ENCODE data around the gene ARMCX4. TPM values are rescaled to one million over a fixed set of nuclear protein-coding genes. Genes with fewer than 3 reads are reported as not detected.
"Not testable (repeated sequence)": the region's sequence is repeated elsewhere in the genome, so short reads cannot be mapped to it uniquely, and the experiment has no call there.

ARMCX4 gene
- 23.7 TPM for total RNA-seq

GRCh38 chrX:101485212-101485949 is at the start of gene ARMCX4:
ARMCX4 (plus strand) TSS chrX:101485456; CDS start chrX:101488590, 3,134 bp downstream.
- DNase-seq, result peak; percentile 83

DNA sequence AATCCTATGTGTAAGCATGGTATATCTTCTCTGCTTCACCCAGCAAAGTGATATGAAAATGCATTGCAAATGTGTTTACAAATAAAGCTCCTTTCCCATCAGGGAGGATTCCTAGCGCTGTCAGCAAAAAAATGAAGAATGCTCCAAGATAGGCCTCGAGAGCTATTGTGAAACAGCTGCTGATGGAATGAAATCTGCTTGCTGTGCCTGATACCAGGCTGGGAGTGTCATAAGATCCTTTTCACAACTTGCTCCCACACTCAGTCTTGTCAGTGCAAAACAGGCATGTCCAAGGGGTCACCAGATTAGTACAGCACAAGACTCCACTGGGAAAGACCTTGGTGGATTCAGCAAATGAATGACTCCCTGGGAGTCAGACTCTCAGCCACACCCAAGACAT is 43.2 kb upstream of the ARMCX4 start:
- no peak for DNase-seq

- no peak for DNase-seq
These were observed 36.0 kb upstream of the ARMCX4 start for GRCh38 chrX:101449279-101449678.

GRCh38 chrX:101450085-101450484 is 35.2 kb upstream of the ARMCX4 start:
- no peak for DNase-seq

DNA sequence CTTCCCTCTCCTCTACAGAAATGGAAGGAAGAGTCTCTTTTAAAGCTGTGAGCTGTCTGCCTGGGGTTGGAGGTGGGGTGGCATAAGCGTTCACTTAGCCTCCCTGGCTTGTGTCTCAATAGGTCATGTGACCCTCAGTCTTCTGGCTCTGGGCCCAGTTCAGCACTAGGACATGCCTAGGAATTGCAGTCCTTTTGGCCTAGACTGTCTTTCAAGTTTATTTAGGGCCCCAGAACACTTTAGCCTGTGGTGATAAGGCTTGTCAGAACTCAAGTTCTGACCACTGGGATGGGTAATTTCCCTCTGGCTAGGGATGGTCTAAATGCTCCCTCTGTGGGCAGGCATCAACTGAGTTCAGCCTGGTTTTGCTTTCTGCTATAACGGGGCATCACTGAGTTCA is 34.3 kb upstream of the ARMCX4 start:
- DNase-seq, result no peak

- DNase-seq, result no peak
These were observed 33.2 kb upstream of the ARMCX4 start for GRCh38 chrX:101452056-101452455.

- no peak for DNase-seq
These were observed 24.6 kb upstream of the ARMCX4 start for GRCh38 chrX:101460669-101461068.

DNA sequence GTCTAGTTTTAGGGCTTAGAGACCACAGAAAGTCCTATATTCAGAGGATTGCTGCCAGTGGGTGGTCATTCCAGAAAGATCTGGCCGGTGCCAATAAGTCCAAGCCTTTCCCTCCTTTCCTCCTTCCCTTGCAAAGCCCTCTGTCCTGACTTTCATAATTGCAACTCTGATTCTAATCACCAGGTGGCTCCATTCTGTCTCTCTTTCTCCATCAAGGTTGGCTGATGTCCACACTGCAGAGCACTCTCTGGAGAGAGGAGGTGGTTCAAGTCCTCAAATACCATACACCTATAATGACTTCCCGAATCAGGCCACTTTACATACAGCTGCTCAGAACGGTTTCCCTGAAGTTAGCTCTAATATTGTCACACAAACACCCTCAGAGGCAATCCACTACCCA is 22.4 kb upstream of the ARMCX4 start:
- peak; percentile 42 for DNase-seq

GRCh38 chrX:101478366-101478765 is 6.9 kb upstream of the ARMCX4 start:
- no peak for DNase-seq

DNA sequence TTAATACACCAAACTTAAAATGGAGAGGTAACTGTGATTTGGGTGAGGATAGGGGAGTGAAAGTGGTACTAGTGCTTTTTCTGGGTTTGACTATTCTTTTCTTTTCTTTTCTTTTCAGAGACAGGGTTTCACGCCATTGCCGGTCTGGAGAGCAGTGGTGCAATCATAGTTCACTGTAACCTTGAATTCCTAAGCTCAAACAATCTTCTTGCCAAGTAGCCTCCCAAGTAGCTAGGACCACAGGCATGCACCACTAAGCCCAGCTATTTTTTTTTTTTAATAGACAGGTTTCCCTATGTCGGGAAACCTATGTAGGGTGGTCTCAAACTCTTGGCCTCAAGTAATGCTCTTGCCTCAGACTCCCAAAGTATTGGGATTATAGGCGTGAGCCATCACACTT is 3.0 kb upstream of the ARMCX4 start:
- DNase-seq, result no peak

GRCh38 chrX:101483705-101484104 is 1.6 kb upstream of the ARMCX4 start:
- DNase-seq, result peak; percentile 76

- DNase-seq, result peak; percentile 54
These were observed 1.1 kb upstream of the ARMCX4 start for GRCh38 chrX:101484135-101484534.

DNA sequence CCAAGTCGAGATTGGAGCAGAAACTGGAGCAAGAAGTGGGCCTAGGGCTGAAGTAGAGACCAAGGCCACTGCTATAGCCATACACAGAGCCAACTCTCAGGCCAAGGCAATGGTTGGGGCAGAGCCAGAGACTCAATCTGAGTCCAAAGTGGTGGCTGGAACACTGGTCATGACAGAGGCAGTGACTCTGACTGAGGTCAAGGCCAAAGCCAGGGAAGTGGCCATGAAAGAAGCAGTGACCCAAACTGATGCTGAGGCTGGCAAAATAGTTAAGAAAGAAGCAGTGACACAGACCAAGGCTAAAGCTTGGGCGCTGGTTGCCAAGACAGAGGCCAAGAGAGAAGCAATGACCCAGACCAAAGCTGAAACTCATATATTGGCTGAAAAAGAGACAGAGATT is 3.5 kb downstream of the ARMCX4 start:
- no peak for DNase-seq

- no peak for DNase-seq
These were observed 6.7 kb downstream of the ARMCX4 start for GRCh38 chrX:101491943-101492342.

DNA sequence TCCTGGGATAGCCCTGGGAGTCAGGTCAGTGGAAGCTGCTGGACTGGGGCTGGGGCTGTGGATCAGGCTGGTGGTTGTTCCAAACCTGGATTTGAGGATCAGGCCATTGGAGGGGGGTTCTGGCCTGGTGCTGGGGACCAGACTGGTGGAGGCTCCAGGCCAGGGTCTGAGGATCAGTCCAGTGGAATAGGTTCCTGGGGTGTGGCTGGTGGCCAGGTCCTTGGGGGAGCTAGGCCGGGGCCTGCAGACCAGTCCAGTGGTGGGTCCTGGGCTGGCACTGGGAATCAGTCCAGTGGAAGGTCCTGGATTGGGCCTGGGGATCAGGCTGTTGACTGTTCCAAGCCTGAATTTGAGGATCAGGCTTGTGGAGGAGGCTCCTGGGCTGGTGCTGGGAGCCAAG is 8.0 kb downstream of the ARMCX4 start:
- DNase-seq, result no peak

DNA sequence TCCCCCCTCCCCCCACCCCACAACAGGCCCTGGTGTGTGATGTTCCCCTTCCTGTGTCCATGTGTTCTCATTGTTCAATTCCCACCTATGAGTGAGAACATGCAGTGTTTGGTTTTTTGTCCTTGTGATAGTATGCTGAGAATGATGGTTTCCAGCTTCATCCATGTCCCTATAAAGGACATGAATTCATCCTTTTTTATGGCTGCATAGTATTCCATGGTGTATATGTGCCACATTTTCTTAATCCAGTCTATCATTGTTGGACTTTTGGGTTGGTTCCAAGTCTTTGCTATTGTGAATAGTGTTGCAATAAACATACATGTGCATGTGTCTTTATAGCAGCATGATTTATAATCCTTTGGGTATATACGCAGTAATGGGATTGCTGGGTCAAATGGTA is 17.7 kb downstream of the ARMCX4 start:
- not testable (repeated sequence) for DNase-seq

DNA sequence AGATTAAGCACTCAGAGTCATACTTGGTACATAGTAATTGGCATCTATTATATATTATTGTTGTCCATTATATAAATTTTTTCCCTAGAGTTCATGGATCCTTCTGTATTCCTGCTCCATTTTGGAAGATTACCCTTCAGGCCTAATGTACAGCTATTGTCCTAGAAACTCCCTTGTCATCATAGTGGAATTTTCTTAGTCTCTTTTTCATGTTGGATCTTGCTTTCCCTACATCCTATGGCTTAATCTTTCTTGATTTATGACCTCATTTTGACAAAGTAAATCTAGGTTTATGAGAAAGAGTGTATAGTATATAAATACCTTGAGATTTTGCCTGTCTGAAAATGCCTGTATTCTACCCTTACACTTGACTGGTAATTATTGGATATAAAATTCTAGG is 22.1 kb downstream of the ARMCX4 start:
- DNase-seq, result no peak

- no peak for DNase-seq
These were observed 22.7 kb downstream of the ARMCX4 start for GRCh38 chrX:101507986-101508385.

DNA sequence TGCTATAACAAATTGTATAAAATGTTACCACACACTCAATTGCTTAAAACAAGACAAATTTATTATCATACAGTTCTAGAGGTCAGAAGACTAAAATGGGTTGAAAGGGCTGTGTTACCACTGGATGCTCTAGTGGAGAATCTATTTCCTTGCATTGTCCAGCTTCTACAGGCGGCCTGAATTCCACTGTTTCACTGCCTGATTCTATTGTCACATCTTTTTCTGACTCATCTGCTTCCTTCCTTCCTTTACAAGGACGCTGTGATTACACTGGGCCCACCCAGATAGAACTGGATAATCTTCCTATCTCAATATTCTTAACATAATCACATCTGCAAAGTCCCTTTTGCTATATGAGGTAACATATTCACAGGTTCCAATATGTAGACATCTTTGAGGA is 45.7 kb downstream of the ARMCX4 start:
- DNase-seq, result no peak

Other genes with a start within 250 kb of the ARMCX4 start
- gene TAF7L, start 194.1 kb upstream of the ARMCX4 start, total RNA-seq, result 0.82 TPM
- 7.9 TPM for gene TIMM8A, start 136.7 kb upstream of the ARMCX4 start, total RNA-seq
- 3.6 TPM for gene BTK, start 99.3 kb upstream of the ARMCX4 start, total RNA-seq
- 198 TPM for gene RPL36A, start 94.4 kb upstream of the ARMCX4 start, total RNA-seq
- 18.9 TPM for gene GLA, start 77.5 kb upstream of the ARMCX4 start, total RNA-seq
- 73.2 TPM for gene HNRNPH2, start 77.2 kb upstream of the ARMCX4 start, total RNA-seq
- 133 TPM for gene ARMCX1, start 65.1 kb downstream of the ARMCX4 start, total RNA-seq
- gene ARMCX6, start 132.5 kb downstream of the ARMCX4 start, total RNA-seq, result 47.3 TPM
- 238 TPM for gene ARMCX3, start 137.7 kb downstream of the ARMCX4 start, total RNA-seq
- gene ARMCX2, start 174.4 kb downstream of the ARMCX4 start, total RNA-seq, result 61.4 TPM